GM21717 (cell line): ENCODE results near the gene FMNL2.

ENCODE experiments used
- ATAC-seq: cut with Tn5 transposase; IDR thresholded peaks from one replicate; pipeline ENCODE4 v1.9.1; 2021; ENCODE audit warnings: mild to moderate bottlenecking, moderate library complexity; ENCODE audit not compliant: unreplicated experiment

FMNL2 gene

DNA sequence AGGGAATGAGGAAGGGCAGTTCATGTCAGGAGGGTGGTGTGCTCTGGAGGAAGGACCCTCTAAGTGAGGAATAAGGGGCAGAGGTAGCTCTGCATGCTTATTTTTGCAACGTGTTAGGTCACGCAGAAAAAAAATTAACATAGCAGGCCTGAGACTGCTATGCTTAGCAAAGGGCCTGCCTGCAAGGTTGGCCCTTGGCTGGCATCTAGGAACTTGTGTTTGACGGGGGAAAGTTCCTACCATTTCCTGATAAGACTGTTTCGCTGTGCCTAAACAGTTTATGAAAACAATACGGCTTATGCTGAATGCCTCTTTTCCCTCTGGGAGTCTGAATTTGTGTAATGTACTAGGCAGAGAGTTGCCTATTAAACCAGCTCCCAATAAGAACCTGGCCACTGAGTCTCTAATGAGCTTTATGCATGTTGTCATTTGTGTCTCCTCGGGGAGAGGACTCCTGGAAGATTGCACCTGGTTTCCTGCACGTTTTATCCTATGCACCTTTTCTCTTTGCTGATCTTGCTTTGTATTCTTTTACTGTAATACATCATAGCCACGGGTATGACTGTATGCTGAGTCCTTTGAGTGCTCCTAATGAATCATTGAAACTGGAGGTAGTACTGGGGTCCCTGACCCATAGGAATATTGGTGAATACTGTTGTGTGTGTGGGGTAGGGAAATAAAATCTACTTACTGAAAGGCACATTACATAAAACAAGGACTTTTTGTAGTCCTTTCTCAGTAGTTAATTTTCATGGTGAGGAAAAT is 213.3 kb downstream of the FMNL2 start:
- ATAC-seq: no peak

DNA sequence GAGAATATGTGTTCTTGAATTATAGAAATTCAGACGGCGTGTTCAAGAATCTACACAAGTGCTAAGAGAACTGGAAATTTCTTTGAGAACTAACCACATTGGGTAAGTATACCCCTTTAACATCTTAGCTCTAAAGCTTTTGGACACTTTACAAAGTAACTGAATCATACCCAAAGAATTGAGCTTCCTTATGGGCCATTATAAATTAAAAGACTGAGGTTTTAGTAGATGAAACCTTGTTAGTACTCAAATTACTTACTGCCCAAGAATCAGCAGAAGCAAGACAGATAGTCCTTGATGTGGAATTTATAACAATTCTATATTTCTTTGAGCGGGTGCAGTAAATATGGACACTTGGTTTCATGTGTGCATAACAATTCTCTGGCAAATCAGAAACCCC is 214.0 kb downstream of the FMNL2 start:
- no peak for ATAC-seq

DNA sequence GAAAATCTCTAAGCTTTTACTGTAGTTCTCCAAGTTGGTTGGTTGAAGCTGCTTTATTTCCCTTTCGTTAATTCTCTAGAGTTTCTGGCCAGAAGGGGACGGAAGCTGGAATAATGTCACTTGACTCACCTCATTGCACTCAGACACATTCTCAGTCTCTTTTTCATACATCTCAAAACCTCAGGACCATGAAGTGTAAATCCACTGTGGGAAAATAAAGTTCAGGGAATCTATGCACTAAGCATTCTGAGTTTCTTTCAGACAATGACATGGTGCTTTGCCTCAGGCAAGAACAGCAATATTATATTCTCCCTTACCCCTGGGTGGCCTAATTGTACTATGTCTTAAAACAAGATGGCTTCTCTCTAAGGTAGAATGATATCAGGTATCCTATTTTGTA is 214.4 kb downstream of the FMNL2 start:
- no peak for ATAC-seq

DNA sequence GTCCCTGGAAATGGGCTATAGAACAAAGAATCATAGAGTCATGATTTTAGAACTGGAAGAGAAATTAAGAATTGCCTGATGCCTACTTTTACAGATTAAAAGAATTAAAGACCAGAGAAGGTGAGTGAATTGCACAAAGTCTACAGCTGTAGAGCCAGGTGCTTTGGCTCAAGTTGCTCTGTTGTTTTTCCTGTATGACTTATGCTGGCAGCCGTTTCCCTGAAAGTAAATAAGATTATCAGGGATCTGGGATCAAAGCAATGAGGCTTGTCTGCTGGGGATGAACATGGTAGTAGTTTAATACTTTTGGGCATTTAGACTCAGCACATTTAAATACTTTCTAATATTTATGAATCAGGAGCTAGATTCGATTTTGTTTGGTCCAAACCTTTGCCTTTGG is 215.4 kb downstream of the FMNL2 start:
- ATAC-seq: no peak

DNA sequence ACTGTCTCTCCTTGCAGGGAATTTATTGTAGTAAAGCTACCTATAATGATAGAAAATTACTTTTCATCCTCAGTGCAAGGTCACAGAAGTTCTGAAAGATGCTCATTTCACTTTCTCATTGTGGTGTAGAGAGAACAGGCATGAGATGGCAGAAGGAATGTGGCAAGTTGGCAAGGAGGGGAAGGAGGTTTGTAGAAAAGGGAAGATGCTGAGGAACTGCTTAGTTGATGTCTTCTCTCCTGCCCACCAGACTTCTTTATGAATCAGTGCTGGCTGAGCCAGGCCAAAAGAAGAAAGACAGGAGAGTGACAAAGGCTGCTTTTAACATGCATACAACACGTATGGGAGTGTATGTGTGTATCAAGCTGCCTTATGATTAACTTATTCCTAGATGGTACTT is 217.9 kb downstream of the FMNL2 start:
- no peak for ATAC-seq

DNA sequence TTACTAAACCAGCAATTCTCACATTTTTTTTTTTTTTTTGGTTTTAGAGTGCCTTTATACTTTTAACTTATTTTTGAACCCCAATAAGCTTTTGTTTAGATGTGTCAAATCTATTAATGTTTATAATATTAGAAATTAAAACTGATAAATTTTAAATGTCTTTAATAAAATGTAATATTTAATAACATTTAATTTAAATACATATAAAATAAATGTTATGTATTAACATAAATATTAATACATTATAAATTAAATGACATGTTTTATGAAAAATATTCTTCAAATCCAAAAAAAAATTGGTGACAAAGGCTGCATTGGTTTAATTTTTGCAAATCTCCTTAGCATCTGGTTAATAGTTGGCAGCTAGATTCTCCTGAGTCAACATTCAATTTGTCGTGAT is 218.5 kb downstream of the FMNL2 start:
- ATAC-seq: no peak

DNA sequence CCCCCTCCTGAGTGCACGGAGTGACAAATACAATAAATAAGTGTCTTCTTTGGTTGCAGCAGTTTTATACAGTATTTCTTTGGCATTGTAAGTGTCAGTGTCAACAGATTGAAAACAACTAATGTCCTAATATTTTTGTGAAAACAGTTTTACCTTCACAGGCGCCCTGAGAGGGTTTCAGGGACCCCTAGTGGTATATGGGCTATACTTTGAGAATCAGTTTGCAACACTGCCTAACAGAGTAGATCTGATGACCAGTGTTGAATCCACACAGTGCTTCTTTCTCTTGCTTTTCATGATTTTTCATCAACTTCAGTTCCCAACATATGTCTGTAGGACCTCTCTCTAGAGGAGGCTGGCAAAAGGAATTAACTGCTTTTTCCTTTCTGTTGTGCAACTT is 220.1 kb downstream of the FMNL2 start:
- ATAC-seq: no peak

DNA sequence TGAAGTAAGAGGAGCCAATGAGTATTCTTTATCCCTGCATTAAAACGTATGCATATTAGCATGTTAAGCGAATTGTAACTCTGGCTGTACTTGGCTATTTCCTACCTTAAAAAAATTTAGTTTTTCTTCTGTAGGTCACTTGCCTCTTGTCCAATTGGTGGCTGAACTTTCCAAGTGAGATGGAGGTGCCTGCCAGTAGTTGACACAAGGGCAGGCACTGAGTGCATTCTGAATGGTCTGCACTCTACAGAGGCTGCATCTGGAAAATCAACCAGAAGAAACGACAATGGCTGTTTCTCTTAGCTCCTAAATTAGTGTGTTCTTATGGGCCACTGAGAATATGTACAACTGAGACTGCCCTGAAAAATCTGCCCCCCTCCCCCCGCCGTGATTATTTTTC is 221.5 kb downstream of the FMNL2 start:
- ATAC-seq: no peak

DNA sequence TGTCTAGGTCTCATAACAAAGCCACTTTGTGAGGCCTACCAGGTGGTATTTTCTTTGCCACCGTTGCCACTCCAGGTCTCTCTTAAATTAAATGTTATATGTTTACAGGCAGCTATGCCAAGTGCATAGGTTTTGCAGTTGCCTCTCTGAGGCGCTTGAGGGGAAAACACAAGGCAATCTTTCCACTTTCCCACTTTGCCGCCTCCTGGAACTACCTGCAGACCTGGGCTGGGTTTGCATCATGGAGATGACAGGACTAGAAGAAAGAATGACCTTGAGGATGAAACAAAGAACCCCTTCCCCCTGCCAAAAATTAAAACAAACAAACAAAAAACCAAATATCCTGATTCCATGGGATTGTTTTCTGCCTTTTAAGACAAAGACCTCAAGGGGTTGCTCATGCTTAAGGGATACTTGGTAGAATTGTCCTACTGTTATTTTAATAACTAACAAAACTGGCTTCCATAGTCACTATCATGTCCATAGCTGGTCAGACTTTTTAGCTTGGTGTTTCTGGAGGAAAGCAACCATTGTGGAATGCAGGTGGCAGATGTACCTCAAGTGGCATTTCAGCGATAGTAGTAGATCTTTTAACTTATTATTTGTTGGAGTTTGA is 222.4 kb downstream of the FMNL2 start:
- no peak for ATAC-seq

DNA sequence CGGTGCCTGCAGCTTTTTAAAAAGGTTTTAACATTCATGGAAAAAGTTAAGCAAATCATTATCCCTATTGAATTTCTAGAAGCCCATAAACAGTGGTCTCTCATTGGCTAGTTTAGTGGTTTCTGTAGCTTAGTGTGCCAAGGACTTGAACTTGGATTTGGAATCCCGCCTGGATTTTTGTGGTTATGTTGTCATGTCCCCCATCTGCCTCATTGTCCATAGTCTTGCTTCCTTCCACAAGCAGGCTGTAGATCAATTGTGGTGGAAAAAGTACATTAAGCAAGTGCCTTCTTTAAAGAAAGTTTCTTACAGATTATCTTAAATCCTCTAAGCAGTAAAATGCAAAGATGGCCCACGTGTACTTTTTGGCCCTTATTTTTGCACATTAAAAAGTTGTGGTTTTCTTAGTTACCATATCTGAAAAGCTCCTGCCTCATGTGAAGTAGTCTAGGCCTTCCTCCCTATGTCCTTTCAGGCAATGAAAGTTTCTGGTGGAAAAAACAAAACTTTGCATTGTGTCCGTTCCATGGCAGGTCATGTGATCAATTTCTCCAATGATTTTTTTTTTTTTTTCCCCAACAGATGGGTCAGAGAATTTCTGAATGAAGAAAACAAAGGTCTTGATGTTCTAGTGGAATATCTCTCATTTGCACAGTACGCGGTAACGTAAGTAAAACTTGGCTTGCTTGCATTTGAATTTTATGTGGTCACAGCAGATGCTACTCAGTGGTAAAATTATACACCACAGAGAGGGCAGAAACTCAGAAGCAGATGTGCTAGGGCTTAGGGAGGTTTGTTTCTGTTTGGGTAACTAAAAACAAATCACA is 223.4 kb downstream of the FMNL2 start:
- no peak for ATAC-seq

DNA sequence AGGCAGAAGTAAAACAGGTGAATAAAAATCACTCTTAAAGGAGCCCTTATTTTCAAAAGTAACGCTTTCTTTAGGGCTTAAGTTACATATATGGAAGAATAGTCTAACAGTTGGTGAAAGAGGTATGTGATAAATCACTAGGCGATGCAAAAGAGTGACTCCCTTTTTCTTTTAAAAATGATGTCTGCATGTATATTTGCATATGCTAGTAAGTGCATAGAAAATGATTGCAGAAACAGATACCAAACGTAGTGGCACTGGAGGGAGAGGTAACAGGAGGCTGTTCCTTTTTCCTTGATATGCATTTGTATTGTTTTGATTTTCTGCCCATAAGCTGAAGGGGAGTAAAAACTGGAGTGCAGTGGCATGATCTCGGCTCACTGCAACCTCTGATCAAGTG is 224.0 kb downstream of the FMNL2 start:
- no peak for ATAC-seq

DNA sequence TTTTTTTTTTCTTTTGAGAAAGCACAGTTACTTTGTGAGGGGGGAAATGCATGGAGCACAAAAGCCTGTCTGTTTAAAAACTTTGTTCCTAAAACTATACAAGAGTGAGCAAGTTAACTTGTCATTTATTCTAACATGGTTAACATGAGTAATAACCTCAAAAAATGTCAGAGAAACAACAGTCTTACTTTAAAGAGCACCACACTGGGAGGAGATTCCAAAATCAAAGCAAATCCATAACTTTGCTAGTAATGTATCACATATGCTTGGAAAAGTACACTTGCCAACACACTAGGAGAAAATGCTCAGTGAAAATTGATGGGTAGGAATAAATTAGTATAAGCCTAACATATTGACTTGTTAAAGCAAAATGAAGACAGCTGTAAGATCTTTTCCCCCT is 225.2 kb downstream of the FMNL2 start:
- ATAC-seq: no peak

DNA sequence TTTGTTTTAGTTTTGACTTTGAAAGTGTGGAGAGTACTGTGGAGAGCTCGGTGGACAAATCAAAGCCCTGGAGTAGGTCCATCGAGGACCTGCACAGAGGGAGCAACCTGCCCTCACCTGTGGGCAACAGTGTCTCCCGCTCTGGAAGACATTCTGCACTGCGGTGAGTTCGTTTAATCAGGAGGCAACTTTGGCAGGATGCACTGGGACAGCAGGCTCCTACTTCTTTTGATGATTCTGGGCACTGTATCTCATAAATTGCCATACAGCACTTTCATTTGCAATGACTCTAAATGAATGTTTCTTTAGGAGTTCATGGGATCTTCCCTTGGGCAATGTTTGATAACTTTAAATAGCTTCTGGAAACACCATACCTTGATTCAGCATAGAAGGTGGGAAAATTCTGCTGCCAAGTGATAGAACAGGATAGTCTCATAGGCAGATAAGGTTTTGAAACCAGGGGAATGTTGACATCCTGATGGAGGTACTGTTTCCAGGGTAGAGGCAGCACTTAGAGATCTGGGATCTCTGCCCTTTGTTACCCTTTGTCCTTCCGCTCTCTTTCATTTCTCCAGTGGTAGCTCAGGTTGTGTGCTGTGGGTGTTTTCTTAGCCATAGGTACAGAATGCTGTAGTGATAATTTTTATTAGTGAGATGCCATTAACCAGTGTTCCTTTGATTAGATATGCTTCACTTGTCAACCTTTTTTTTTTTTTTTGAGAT is 226.1 kb downstream of the FMNL2 start:
- ATAC-seq: no peak

DNA sequence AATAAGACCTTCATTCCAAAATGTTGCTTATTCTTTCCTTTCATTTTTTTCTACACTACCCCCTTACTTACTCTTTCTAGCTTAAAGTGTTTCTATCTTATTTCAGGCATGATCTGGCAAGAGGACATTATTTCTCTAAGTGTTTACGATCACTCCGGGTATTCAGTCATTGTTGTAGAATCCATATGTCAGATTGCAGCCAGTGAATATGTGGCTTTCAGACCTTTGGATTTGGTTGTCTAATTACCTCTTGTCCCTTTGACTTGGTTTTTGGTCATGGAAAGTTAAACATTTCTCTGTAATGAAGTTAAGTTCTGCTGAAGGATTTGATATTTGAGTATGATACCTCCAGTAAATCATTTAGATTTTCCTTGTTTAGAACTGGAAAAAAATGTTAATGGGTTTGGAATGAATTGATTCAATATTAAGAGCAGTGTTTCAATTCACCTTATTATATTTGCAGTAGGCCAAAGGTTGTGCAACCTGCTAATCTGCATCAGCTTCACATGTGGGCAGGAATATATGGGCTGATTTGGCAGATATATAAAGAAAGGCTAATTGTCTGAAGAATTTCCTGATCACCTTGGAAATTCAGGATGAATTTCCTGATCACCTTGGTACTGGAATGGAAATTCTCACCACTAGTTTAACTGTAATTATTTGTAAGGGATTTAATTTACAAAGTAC is 227.4 kb downstream of the FMNL2 start:
- no peak for ATAC-seq

DNA sequence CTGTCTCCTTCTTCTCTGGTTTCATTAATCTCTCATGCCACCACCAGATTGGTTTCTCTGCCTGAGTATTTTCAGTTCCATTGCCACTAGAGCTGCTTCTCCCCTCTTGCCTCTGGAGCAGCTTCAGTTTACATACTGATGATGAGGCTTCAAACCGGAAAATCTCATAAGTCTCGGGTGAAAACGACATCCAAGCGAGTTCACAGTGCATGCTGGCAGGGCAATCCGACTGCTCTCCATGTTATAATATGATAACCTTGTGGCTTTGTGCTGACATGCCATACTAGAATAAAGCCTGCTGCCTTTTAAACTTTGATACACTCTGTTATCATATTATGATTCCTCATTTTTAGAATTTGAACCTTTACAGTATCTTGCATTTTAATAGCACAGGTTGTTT is 228.8 kb downstream of the FMNL2 start:
- no peak for ATAC-seq

DNA sequence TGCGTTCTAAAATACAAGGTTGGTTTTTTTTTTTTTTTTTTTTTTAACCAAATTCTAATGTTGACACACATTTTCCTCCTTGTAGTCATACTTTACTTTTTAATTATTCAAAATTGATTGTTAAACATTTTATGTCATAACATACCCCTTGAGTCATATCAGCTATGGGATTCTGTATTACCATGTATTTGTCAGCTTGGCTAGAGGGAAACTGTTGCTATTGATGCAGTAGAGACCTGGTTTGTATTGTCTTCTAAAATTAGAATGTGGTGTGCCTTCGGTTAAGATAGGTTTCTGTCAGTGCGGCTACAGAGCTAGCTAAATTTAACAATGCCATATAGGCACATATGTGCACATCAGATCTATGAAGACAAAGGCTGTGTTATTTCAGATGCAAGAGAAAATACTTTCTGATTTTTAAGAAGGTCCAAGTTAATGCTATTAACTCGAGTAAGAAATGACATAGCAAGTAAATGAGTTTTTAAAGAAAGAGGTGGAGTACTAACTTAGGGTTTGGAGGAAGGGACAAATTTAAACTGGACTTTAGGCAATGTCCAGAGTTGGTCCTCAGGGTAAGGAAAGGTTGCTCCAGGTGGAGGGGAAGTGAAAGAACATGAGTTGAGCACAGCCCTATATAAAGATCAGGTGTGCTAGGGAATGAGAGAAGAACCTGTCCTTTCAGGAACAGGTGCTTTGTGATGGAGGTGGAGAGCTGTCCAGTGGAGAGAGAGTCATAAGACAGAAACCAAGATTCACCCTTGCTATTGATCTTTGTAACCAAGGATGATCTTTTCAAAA is 230.0 kb downstream of the FMNL2 start:
- ATAC-seq: peak; percentile 87

DNA sequence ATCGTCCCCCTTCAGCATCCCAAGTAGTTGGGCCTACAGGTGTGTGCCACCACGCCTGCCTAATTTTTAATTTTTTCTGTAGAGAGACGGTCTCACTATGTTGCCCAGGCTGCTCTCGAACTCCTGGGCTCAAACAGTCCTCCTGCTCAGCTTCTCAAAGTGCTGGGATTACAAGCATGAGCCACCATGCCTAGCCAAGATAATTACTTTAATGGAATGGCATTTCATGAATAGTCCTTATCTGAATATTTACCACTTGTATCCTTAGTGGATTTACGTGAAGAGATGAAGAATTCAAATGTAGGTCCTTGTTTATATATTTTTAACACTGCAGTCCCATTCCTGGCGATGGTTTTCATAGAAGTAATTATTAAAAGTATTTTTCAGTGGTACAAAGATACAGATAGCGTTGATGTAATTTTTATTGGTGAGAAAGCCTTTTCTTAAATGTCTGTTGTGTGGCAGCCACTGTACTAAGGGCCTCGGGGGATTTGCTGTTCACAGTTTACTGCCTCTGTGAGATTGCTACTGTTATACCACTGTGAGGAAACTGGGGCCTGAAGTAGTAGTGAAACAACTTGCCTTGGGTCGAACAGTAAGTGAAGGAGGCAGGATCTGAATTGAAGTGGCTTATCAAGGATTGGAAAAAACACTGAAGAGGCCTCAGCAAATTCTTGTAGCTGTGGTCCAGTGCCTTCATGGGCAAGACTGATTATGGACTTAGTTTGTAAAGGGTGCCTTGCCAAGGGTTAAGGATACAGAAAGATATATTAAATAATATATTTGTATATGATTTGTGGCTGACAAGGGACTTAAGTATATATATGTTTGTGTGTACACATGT is 231.1 kb downstream of the FMNL2 start:
- ATAC-seq: peak; percentile 62

DNA sequence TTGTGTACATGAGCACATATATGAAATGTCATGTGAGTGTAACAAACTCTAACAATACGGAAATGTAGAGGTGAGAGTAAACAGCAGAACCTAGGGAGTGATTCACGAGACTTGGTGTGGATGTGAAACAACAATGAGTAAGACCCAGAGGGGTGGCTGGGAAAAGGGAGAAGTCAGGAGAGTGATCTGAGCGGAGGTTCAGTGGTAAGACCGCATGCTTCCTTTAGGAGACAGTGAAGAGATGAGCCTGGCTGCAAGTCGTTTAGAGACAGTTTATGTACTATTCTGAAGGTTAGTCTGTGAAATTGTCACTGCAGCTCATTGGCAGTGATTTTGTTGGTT is 231.7 kb downstream of the FMNL2 start:
- peak; percentile 70 for ATAC-seq

DNA sequence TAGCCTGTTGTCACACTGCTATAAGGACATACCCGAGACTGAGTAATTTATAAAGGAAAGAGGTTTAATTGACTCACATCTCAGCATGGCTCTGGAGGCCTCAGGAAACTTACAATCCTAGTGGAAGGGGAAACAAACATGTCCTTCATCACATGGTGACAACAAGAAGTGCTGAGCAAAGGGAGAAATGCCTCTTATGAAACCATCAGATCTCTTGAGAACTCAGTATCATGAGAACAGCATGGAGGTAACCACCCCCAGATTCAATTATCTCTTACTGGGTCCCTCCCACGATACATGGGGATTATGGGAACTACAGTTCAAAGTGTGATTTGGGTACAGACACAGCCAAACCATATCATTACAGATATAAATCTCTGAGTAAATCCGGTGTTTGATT is 233.6 kb downstream of the FMNL2 start:
- ATAC-seq: no peak
